H1 (cell line): Measurements from ENCODE around the gene TMX3. TPM values are rescaled to one million over a fixed set of nuclear protein-coding genes. Genes with fewer than 3 reads are reported as not detected.

Experiments
- CREB1 ChIP-seq: IDR thresholded peaks from 2 replicates; pipeline ENCODE4 v1.6.1; 2012; ENCODE audit warnings: inconsistent platforms
- HDAC2 ChIP-seq, 2 experiments: fragments of 300-600 bp in 1 of 2; sonication (generic) in 1 of 2; IDR thresholded peaks; 2 replicates each; pipeline ENCODE4 v1.6.1; 2011 to 2012; ENCODE audit warnings: low read depth in 2 of 2, low read length in 2 of 2, mild to moderate bottlenecking in 2 of 2, moderate library complexity in 2 of 2, borderline replicate concordance in 1 of 2, inconsistent platforms in 1 of 2
- RFX5 ChIP-seq: IDR thresholded peaks from 2 replicates; pipeline ENCODE4 v1.6.1; 2011; ENCODE audit warnings: low read depth, low read length, improper control_type of control experiment, borderline replicate concordance
- SAP30 ChIP-seq: fragments of 300-600 bp; sonication (generic); IDR thresholded peaks from 2 replicates; pipeline ENCODE4 v1.7.1; 2012; ENCODE audit warnings: low read length, moderate library complexity, mild to moderate bottlenecking, inconsistent platforms; ENCODE audit not compliant: insufficient read depth, insufficient replicate concordance
- TBP ChIP-seq: IDR thresholded peaks from 2 replicates; pipeline ENCODE4 v1.6.1; 2011; ENCODE audit warnings: low read depth, low read length, improper control_type of control experiment
- polyA plus RNA-seq, 7 experiments: library from polyadenylated mRNA; depleted of rRNA in 3 of 7; stranded (reverse) in 5 of 7; unstranded in 2 of 7; fragments of >200 nt in 5 of 7; fragments of 200-250 nt in 2 of 7; gene quantifications; 1 replicate in 5 of 7; 2 replicates in 1 of 7; 4 replicates in 1 of 7; pipeline versions ENCODE4 v1.2.1 to v1.2.3, GENCODE V29; 2011 to 2013; ENCODE audit warnings: missing spikeins in 2 of 7, mixed read lengths in 2 of 7
- total RNA-seq: library from RNA; stranded (reverse); fragmentation: NEBNext Ultra II Directional; extraction: Animal tissue kit (Norgen Biotek cat#: 25700); gene quantifications from 2 replicates; pipeline ENCODE4 v1.2.1, GENCODE V29; 2021

The TMX3 gene
- total and polyA plus RNA-seq, 2 of the 8 experiments (the other 6 are each of a cell fraction or from before 2014, with no cell fraction given), result 12.6 to 29.0 TPM

DNA sequence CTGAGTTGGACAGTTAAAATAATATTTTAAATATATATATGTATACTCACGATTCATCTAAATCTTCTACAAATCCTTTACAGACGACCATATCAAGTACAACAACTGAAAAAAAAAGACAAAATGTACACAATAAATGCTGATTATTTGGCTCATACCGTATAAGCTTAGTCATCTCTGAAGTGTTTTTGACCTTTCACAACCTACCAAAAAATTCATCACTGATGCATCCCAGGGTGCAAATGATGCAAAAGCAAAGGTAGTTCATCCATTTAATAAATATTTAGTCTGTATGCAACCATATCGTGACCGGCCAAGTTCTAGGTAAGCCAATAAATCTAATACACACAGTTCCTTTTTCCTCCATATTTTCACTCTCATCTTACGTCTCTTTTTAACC is 1.1 kb downstream of the TMX3 start (continued):
- no peak for TF ChIP-seq HDAC2 (IDR thresholded peaks at IDR 0.05; ENCODE audit: borderline replicate concordance in 1 of 2, low read depth in 2 of 2, low read length in 2 of 2)
- no peak for TF ChIP-seq SAP30
- TF ChIP-seq TBP, result no peak
- TF ChIP-seq RFX5, result no peak
- no peak for TF ChIP-seq CREB1
